IMR-90 (cell line): ENCODE results near the gene AXIN1. TPM values are rescaled to one million over a fixed set of nuclear protein-coding genes. Genes with fewer than 3 reads are reported as not detected.

ENCODE experiments used
- ATAC-seq: fragments of 200-7000 bp; cut with Tn5 transposase; 2 replicates; pipeline ENCODE4 v1.9.1; 2020; ENCODE audit warnings: low read depth, mild to moderate bottlenecking, moderate library complexity
- BruUV-seq: library from RNA; stranded (reverse); fragments of 400-500 nt; replicated peaks from 2 replicates; lab custom pipeline; 2021; lab: Mats Ljungman, UMichigan
- CTCF ChIA-PET: fragments of 300-600 bp; formaldehyde crosslinking; extraction: SDS; loops from one replicate; lab custom pipeline; 2021; ENCODE audit warnings: antibody characterized with exemption; lab: Yijun Ruan, JAX
- POLR2A ChIA-PET: fragments of 300-600 bp; sonication (Branson Sonifier 250); formaldehyde crosslinking; loops from one replicate; lab custom pipeline; 2022; ENCODE audit warnings: antibody characterized with exemption; ENCODE audit not compliant: unreplicated experiment; lab: Charles Lee
- DNase-seq: peaks from one replicate; pipeline ENCODE4 v3.0.0; 2013
- H2AFZ ChIP-seq: replicated peaks from 2 replicates; pipeline ENCODE3; 2013; ENCODE audit warnings: low read length, mild to moderate bottlenecking; ENCODE audit not compliant: poor library complexity
- H2AK5ac ChIP-seq: 2 replicates; pipeline ENCODE4 v1.6.1; 2013; ENCODE audit warnings: low read depth, low read length, inconsistent platforms
- H2AK9ac ChIP-seq: replicated peaks from 2 replicates; pipeline ENCODE3; 2013; ENCODE audit warnings: mild to moderate bottlenecking, low read depth, low read length, moderate library complexity; ENCODE audit not compliant: poor library complexity
- H2BK120ac ChIP-seq: 2 replicates; pipeline ENCODE4 v1.6.1; 2013; ENCODE audit warnings: low read depth, low read length, inconsistent platforms
- H2BK15ac ChIP-seq: 3 replicates; pipeline ENCODE4 v1.6.1; 2013; ENCODE audit warnings: low read depth, low read length, inconsistent platforms
- H2BK20ac ChIP-seq: 2 replicates; pipeline ENCODE4 v1.6.1; 2013; ENCODE audit warnings: low read depth, mild to moderate bottlenecking, inconsistent platforms, low read length, moderate library complexity
- H2BK5ac ChIP-seq: 2 replicates; pipeline ENCODE4 v1.6.1; 2013; ENCODE audit warnings: mild to moderate bottlenecking, low read depth, low read length, inconsistent platforms; ENCODE audit not compliant: poor library complexity, severe bottlenecking
- H3K14ac ChIP-seq: replicated peaks from 2 replicates; pipeline ENCODE4 v1.6.1; 2013; ENCODE audit warnings: low read depth, low read length, inconsistent platforms
- H3K18ac ChIP-seq: 2 replicates; pipeline ENCODE4 v1.6.1; 2013; ENCODE audit warnings: low read depth, low read length, control low read depth
- H3K23ac ChIP-seq: 2 replicates; pipeline ENCODE4 v1.6.1; 2013; ENCODE audit warnings: low read depth, low read length, inconsistent platforms
- H3K27ac ChIP-seq: 2 replicates; pipeline ENCODE4 v1.5.1; 2013; ENCODE audit warnings: mild to moderate bottlenecking, control low read depth, low read length; ENCODE audit not compliant: insufficient read depth
- H3K27me3 ChIP-seq: 2 replicates; pipeline ENCODE4 v1.6.1; 2013; ENCODE audit warnings: low read length; ENCODE audit not compliant: control insufficient read depth, insufficient read depth
- H3K36me3 ChIP-seq: 2 replicates; pipeline ENCODE4 v1.6.1; 2013; ENCODE audit warnings: low read length, mixed read lengths; ENCODE audit not compliant: control insufficient read depth, insufficient read depth
- H3K4ac ChIP-seq: 2 replicates; pipeline ENCODE4 v1.6.1; 2013; ENCODE audit warnings: low read depth, low read length, inconsistent platforms
- H3K4me1 ChIP-seq: 2 replicates; pipeline ENCODE4 v1.6.1; 2013; ENCODE audit warnings: low read length, mixed read lengths; ENCODE audit not compliant: control insufficient read depth, insufficient read depth
- H3K4me2 ChIP-seq: 2 replicates; pipeline ENCODE4 v1.6.1; 2013; ENCODE audit warnings: low read depth, mild to moderate bottlenecking, control low read depth, low read length, moderate library complexity
- H3K4me3 ChIP-seq: 2 replicates; pipeline ENCODE4 v1.5.1; 2013; ENCODE audit warnings: low read depth, mild to moderate bottlenecking, control low read depth, low read length, moderate library complexity; ENCODE audit not compliant: insufficient read depth
- H3K56ac ChIP-seq: 2 replicates; pipeline ENCODE4 v1.6.1; 2013; ENCODE audit warnings: low read length, inconsistent platforms; ENCODE audit not compliant: insufficient read depth; ENCODE audit errors: extremely low read depth
- H3K79me1 ChIP-seq, 2 experiments: 2 replicates each; pipeline ENCODE4 v1.6.1; 2013; ENCODE audit warnings: low read length in 2 of 2, inconsistent platforms in 1 of 2, low read depth in 1 of 2
- H3K9ac ChIP-seq: 2 replicates; pipeline ENCODE4 v1.6.1; 2013; ENCODE audit warnings: low read depth, low read length, control low read depth
- H3K9me1 ChIP-seq: 2 replicates; pipeline ENCODE4 v1.6.1; 2013; ENCODE audit warnings: low read length, inconsistent platforms; ENCODE audit not compliant: insufficient read depth
- H3K9me3 ChIP-seq: 2 replicates; pipeline ENCODE4 v1.6.1; 2013; ENCODE audit warnings: low read length; ENCODE audit not compliant: control insufficient read depth, insufficient read depth
- H4K20me1 ChIP-seq: 2 replicates; pipeline ENCODE4 v1.6.1; 2013; ENCODE audit warnings: low read length, inconsistent platforms; ENCODE audit not compliant: insufficient read depth
- H4K5ac ChIP-seq: 2 replicates; pipeline ENCODE4 v1.6.1; 2013; ENCODE audit warnings: mild to moderate bottlenecking, low read depth, low read length, control low read depth
- H4K8ac ChIP-seq, 2 experiments: 2 replicates each; pipeline ENCODE4 v1.6.1; 2013; ENCODE audit warnings: low read depth in 2 of 2, low read length in 2 of 2, control low read depth in 1 of 2, inconsistent platforms in 1 of 2
- H4K91ac ChIP-seq: 2 replicates; pipeline ENCODE4 v1.6.1; 2013; ENCODE audit warnings: low read depth, low read length, inconsistent platforms; ENCODE audit not compliant: insufficient read depth
- FOS ChIP-seq: fragments of 150-350 bp; IDR thresholded peaks from 2 replicates; pipeline ENCODE4 v1.6.1; 2016; ENCODE audit warnings: low read depth, low read length
- MAFK ChIP-seq: IDR thresholded peaks from 2 replicates; pipeline ENCODE4 v1.6.1; 2012; ENCODE audit warnings: low read depth, low read length, improper control_type of control experiment
- MAZ ChIP-seq: IDR thresholded peaks from 2 replicates; pipeline ENCODE4 v1.6.1; 2012; ENCODE audit warnings: low read depth, mild to moderate bottlenecking, low read length, improper control_type of control experiment, moderate library complexity, borderline replicate concordance
- MXI1 ChIP-seq: IDR thresholded peaks from 2 replicates; pipeline ENCODE4 v1.6.1; 2012; ENCODE audit warnings: low read depth, mild to moderate bottlenecking, low read length, moderate library complexity, borderline replicate concordance
- NFE2L2 ChIP-seq: fragments of 150-350 bp; IDR thresholded peaks from 2 replicates; pipeline ENCODE4 v1.6.1; 2016; ENCODE audit warnings: low read depth, mild to moderate bottlenecking, low read length
- POLR2A ChIP-seq: IDR thresholded peaks from 2 replicates; pipeline ENCODE4 v1.6.1; 2012; ENCODE audit warnings: mild to moderate bottlenecking, low read depth, low read length
- RAD21 ChIP-seq: IDR thresholded peaks from 2 replicates; pipeline ENCODE4 v1.6.1; 2012; ENCODE audit warnings: low read length, improper control_type of control experiment
- RCOR1 ChIP-seq: IDR thresholded peaks from 2 replicates; pipeline ENCODE4 v1.6.1; 2012; ENCODE audit warnings: mild to moderate bottlenecking, low read length, improper control_type of control experiment; ENCODE audit not compliant: insufficient replicate concordance
- RFX5 ChIP-seq: IDR thresholded peaks from 2 replicates; pipeline ENCODE4 v1.8.0; 2012; ENCODE audit warnings: low read depth, mild to moderate bottlenecking, low read length, moderate library complexity
- SMC3 ChIP-seq: fragments of 150-350 bp; IDR thresholded peaks from 2 replicates; pipeline ENCODE4 v1.6.1; 2016; ENCODE audit warnings: low read depth, mild to moderate bottlenecking, antibody characterized with exemption, low read length, moderate library complexity
- WGBS, 2 experiments: methylation state at CpG; one replicate each; pipeline versions ENCODE4 v1.1.5 to v1.1.7; 2013; ENCODE audit warnings: missing lambda C conversion rate in 2 of 2; ENCODE audit not compliant: insufficient read length in 1 of 2; ENCODE audit errors: extremely low coverage in 2 of 2; 5-methylcytosine and 5-hydroxymethylcytosine counted together
- dilution Hi-C: fragments of 300-500 bp; cut with HindIII; formaldehyde crosslinking; loops from one replicate; pipeline ENCODE4 v1.14.3; 2018; ENCODE audit warnings: low sequenced_read_pairs; ENCODE audit not compliant: unreplicated experiment
- in situ Hi-C: fragments of 300-500 bp; cut with MboI; formaldehyde crosslinking; loops from 3 replicates; pipeline ENCODE4 v1.14.3; 2019; ENCODE audit warnings: low sequenced_read_pairs, inconsistent platforms, mixed read lengths
- intact Hi-C: fragments of 100-400 bp; cut with micrococcal nuclease; formaldehyde crosslinking; loops from 2 replicates; pipeline ENCODE4 v1.10.0; 2022
- polyA plus RNA-seq, 3 experiments: library from polyadenylated mRNA; depleted of rRNA; stranded (reverse); fragments of >200 nt; gene quantifications; 2 replicates each; pipeline ENCODE4 v1.2.3, GENCODE V29; 2012; ENCODE audit warnings: low replicate concordance in 1 of 3
- total RNA-seq: library from RNA; depleted of rRNA; stranded (reverse); fragments of >200 nt; gene quantifications from 2 replicates; pipeline ENCODE4 v1.2.3, GENCODE V29; 2012
- TF ChIP-seq, protein P1 (sequence below): conservative IDR thresholded peaks from 2 replicates; pipeline ENCODE4 v1.5.1; 2012; ENCODE audit warnings: mild to moderate bottlenecking, low read depth, low read length, improper control_type of control experiment
- TF ChIP-seq, protein P2 (sequence below): fragments of 150-350 bp; IDR thresholded peaks from 2 replicates; pipeline ENCODE4 v1.6.1; 2017; ENCODE audit warnings: mild to moderate bottlenecking, antibody characterized with exemption, low read length, low read depth
- TF ChIP-seq, protein P3 (sequence below): fragments of 150-350 bp; IDR thresholded peaks from 2 replicates; pipeline ENCODE4 v1.6.1; 2016; ENCODE audit warnings: low read depth, mild to moderate bottlenecking, low read length, moderate library complexity, borderline replicate concordance

The AXIN1 gene
- total and polyA plus RNA-seq, 2 of the 4 experiments (the other 2 are of a cell fraction) = 10.9 to 14.2 TPM

DNA sequence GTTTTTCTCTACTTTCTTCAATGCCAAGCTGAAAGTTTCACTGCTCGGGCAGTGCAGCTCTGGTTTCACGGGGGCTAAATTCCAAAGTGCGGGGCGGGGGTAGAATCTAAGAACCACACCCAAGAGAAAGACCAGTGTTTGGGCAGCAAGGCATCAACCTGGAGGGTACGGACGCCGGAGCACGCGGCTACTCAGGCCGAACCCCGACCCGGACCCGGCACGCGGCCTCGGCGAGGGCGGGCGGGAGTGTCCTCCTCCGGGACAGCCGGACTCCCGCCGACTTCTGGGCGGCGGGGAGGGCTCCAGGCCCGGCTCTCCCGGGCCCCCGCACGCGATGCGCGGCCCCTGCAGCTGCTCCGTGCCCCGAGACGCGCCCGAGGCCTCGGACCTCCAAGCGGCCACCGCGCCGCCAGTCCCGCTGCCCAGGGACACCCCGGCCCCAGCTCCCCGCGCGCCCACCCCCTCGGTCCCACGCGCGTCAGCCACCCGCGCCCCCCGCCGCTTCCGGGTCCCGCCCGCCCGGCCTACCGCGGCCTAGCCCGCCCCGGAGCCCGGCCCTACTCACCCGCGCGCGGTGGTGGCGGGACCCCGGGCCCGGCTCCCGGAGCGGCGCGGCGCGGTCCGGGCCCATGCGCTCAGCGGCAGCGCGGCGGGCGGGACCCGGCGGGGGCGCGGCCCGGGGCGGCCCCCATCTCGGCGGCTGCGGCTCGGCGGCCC, 561 bp downstream of the AXIN1 start:
- intact Hi-C loops = loop anchor here (2.0 kb wide), 1 partner anchor 117 kb away; the partner anchor contains the start of gene FAM234A
- peak overlapping the region; percentile 18; the same call in 1 of the 2 replicates for H3K27ac ChIP-seq
- TF ChIP-seq, protein P1, sequence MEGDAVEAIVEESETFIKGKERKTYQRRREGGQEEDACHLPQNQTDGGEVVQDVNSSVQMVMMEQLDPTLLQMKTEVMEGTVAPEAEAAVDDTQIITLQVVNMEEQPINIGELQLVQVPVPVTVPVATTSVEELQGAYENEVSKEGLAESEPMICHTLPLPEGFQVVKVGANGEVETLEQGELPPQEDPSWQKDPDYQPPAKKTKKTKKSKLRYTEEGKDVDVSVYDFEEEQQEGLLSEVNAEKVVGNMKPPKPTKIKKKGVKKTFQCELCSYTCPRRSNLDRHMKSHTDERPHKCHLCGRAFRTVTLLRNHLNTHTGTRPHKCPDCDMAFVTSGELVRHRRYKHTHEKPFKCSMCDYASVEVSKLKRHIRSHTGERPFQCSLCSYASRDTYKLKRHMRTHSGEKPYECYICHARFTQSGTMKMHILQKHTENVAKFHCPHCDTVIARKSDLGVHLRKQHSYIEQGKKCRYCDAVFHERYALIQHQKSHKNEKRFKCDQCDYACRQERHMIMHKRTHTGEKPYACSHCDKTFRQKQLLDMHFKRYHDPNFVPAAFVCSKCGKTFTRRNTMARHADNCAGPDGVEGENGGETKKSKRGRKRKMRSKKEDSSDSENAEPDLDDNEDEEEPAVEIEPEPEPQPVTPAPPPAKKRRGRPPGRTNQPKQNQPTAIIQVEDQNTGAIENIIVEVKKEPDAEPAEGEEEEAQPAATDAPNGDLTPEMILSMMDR = no peak
- TF ChIP-seq SMC3 (no peak), RCOR1 (no peak), MAZ (no peak), MXI1 (peak; percentile 20; the same call in 1 of the 2 replicates), RAD21 (no peak), FOS (no peak), MAFK (no peak), RFX5 (no peak), NFE2L2 (no peak), POLR2A (no peak)
- TF ChIP-seq, protein P2, sequence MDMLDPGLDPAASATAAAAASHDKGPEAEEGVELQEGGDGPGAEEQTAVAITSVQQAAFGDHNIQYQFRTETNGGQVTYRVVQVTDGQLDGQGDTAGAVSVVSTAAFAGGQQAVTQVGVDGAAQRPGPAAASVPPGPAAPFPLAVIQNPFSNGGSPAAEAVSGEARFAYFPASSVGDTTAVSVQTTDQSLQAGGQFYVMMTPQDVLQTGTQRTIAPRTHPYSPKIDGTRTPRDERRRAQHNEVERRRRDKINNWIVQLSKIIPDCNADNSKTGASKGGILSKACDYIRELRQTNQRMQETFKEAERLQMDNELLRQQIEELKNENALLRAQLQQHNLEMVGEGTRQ = peak; percentile 16; the same call in 1 of the 2 replicates
- TF ChIP-seq, protein P3, sequence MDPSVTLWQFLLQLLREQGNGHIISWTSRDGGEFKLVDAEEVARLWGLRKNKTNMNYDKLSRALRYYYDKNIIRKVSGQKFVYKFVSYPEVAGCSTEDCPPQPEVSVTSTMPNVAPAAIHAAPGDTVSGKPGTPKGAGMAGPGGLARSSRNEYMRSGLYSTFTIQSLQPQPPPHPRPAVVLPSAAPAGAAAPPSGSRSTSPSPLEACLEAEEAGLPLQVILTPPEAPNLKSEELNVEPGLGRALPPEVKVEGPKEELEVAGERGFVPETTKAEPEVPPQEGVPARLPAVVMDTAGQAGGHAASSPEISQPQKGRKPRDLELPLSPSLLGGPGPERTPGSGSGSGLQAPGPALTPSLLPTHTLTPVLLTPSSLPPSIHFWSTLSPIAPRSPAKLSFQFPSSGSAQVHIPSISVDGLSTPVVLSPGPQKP = no peak

More for the DNA sequence above, 561 bp downstream of the AXIN1 start:
- Histone ChIP-seq H3K23ac (no peak overlapping the region; the same call in 1 of the 2 replicates), H4K91ac (no peak overlapping the region), H2AK5ac (peak overlapping the region; percentile 1; the same call in 1 of the 2 replicates), H3K79me1 (peaks cover 40 to 47% of the 10 kb centered on the region in 2 experiments), H3K4me2 (peak overlapping the region; percentile 80), H3K18ac (no peak overlapping the region), H2BK20ac (no peak overlapping the region), H4K5ac (no peak overlapping the region), H2AFZ (peak overlapping the region; percentile 89), H2AK9ac (peak overlapping the region; percentile 98), H3K4me3 (peak overlapping the region; percentile 57), H3K4ac (peak overlapping the region; percentile 69; the same call in 1 of the 2 replicates), H3K9me3 (no peaks in the 10 kb centered on the region), H2BK120ac (no peak overlapping the region), H4K20me1 (peaks cover 32% of the 10 kb centered on the region), H3K9me1 (peaks cover 11% of the 10 kb centered on the region), H3K56ac (peak overlapping the region; percentile 38), H3K27me3 (no peaks in the 10 kb centered on the region), H3K14ac (0 out of 2 replicates have a peak overlapping the region, but pooled peaks have one; percentile 31), H2BK5ac (no peak overlapping the region), H3K36me3 (peaks cover 6% of the 10 kb centered on the region; the same call in 1 of the 2 replicates), H3K9ac (peak overlapping the region; percentile 74), H3K4me1 (peaks cover 5% of the 10 kb centered on the region; the same call in 1 of the 2 replicates), H4K8ac (peak overlapping the region in 1 of 2 experiments; percentile 78; a peak in 2 of 4 replicates), H2BK15ac (no peak overlapping the region; the same call in 2 of the 3 replicates)
- BruUV-seq = no TSS peak
- CTCF ChIA-PET = no interaction called here
- POLR2A ChIA-PET = interaction anchor here (0.6 kb wide), 2 partner anchors 21 to 34 kb away, joined by 4 to 9 read pairs; no protein-coding TSS in a partner anchor
- ATAC-seq (peak; percentile 40), DNase-seq (no peak)
- 0% methylated on average over 52 of the region's 95 CpGs; no CpG with 5 or more reads in 1 of the 2 experiments for WGBS, 2 experiments
- dilution Hi-C loops = no loop called here
- in situ Hi-C loops = no loop called here
